GM12874 (cell line): ENCODE results near the gene ORC5.

Experiments used
- TF ChIP-seq, protein P1 (sequence below): IDR thresholded peaks from 2 replicates; pipeline ENCODE4 v1.5.1; 2011; ENCODE audit warnings: low read depth, mild to moderate bottlenecking, control low read depth, low read length, moderate library complexity; ENCODE audit not compliant: insufficient read depth

The ORC5 gene

DNA sequence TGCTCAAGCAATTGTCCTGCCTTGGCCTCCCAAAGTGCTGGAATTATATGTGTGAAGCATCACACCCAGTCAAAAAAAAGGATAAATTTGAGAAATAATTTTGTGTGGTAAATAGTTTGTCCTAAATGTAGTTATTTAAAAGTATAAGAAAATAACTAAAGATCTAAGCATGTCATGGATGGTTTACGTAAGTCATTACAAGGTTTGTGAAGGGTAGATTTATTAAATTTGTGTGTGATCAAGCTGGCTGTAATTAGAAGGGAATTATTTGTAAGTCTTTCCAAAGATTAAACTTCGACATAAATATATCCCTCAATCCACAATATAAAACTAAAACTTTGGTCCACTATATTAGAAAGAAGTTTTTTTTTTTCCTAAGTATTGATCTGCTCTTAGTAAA, 28.6 kb downstream of the ORC5 start:
- TF ChIP-seq, protein P1, sequence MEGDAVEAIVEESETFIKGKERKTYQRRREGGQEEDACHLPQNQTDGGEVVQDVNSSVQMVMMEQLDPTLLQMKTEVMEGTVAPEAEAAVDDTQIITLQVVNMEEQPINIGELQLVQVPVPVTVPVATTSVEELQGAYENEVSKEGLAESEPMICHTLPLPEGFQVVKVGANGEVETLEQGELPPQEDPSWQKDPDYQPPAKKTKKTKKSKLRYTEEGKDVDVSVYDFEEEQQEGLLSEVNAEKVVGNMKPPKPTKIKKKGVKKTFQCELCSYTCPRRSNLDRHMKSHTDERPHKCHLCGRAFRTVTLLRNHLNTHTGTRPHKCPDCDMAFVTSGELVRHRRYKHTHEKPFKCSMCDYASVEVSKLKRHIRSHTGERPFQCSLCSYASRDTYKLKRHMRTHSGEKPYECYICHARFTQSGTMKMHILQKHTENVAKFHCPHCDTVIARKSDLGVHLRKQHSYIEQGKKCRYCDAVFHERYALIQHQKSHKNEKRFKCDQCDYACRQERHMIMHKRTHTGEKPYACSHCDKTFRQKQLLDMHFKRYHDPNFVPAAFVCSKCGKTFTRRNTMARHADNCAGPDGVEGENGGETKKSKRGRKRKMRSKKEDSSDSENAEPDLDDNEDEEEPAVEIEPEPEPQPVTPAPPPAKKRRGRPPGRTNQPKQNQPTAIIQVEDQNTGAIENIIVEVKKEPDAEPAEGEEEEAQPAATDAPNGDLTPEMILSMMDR = no peak

DNA sequence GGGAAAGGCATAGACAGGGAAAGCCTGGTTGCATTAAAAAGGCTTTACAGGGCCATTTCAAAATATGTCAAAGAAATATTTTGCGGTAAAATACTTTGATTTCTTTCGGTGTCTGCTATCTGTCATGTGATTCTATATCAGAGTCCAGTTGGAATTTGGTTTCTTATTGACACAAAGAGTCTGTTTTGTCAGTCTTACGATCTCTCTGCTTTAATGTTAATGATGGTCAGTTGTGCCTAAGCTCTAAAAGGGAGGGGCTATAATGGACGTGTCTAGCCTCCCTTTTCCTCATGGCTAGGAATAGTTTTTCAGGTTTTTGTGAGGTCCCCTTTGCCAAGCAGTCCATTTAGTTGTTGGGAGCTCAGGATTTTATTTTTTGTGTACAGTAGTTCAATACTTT, 31.5 kb downstream of the ORC5 start:
- TF ChIP-seq, protein P1 = no peak

DNA sequence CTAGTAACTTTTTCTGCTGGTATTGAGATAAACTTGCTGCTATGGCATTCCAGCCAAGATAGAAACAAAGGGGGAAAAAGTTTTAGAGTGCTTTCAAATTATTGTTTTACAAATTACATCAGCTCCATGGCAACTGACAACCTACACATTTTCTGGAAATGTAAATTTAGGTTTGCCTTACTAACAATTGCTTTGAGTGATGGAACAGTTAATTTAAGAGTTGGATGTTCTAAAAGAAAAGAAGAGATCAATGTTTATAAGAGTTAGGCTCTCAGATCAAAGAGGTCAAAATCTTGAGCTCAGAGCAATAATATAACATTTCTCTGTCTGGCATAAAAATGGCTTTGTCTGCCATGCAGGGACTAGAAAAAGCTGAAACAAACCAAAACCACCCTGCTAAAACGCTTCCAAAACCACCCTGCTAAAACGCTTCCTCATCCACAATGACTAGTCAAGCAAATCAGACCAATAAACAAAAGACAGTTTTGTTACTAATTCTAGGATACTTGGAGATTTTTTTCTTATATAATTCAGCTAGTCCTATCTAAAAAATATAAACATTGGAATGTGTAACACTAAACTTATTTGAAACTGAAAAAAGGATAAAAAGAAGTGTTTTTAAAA, 32.3 kb downstream of the ORC5 start:
- TF ChIP-seq, protein P1 = no peak

DNA sequence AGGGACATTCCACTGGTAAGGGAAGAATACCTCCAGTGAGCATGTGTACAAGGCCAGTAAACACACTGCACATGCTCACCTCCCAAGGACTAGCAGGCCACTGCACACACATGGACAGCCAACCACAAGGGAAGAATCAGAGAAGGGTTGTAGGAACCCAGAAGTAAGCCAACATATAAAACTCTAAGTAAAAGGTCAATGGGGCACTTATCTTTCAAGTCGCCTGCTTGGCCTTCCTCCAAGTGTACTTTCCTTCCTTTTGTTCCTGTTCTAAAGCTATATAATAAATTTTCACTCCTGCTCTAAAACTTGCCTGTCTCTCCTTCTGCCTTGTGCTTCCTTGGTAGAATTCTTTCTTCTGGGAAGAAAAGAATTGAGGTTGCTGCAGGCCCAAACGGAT, 33.0 kb downstream of the ORC5 start:
- TF ChIP-seq, protein P1 = no peak

DNA sequence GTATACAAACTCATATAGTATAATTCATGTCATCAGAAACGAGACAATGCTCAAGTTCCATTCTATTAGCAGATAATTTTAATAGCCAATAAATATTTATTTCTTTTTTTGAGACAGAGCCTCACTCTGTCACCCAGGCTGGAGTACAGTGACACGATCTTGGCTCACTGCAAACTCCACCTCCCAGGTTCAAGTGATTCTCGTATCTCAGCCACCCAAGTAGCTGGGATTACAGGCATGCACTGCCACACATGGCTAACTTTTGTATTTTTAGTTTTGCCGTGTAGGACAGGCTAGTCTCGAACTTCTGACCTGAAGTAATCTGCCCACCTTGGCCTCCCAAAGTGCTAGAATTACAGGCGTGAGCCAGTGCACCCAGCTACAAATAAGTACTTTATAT, 45.7 kb downstream of the ORC5 start:
- TF ChIP-seq, protein P1 = no peak

DNA sequence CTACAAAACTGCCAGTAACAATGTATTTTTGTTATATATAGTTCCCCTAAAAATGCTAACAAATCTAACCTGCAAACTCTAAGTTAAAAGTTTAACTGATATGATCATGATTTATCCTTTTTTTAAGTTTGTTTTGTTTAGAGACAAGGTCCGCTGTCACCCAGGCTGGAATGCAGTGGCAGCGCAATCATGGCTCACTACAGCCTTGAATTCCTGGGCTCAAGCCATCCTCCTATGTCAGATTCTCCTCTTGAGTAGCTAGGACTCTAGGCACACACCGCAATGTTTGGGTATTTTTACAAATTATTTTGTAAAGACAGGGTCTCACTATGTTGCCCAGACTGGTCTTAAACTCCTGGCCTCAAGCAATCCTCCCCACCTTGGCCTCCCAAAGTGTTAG, 46.6 kb downstream of the ORC5 start:
- TF ChIP-seq, protein P1 = no peak

DNA sequence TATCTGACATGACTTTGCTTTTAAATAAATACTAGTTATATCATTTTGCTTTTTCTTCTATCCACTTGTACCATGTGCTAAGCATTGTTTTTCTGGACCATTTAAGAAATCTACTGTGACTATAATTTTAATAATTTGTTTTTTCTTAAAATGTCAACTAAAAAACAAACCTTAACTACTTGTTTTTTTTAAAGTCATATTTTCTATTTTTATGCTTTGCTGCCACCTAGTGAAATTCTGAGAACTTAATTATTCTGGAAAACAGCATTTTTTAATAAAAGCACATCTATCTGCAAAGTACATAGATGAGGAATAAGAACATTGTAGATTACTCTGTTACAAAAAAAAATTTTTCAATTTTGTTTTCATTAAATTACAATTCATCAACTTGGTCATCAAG, 47.4 kb downstream of the ORC5 start:
- TF ChIP-seq, protein P1 = no peak
